Progenitor cell of endocrine pancreas (in vitro differentiated cells): Measurements from ENCODE around the gene ATRAID. TPM values are rescaled to one million over a fixed set of nuclear protein-coding genes. Genes with fewer than 3 reads are reported as not detected.

Source experiments
- DNase-seq: peaks from one replicate; pipeline ENCODE4 v3.0.0; 2021; ENCODE audit warnings: low spot score; ENCODE audit not compliant: unreplicated experiment
- H3K27ac Mint-ChIP-seq: 2 replicates; pipeline ENCODE4 v1.8.0; 2021; ENCODE audit warnings: mild to moderate bottlenecking, moderate library complexity, mixed read lengths
- H3K27me3 Mint-ChIP-seq: 2 replicates; pipeline ENCODE4 v1.8.0; 2021; ENCODE audit warnings: mixed read lengths
- H3K36me3 Mint-ChIP-seq: 2 replicates; pipeline ENCODE4 v1.8.0; 2022; ENCODE audit warnings: mixed read lengths; ENCODE audit not compliant: insufficient read depth
- H3K4me1 Mint-ChIP-seq: 2 replicates; pipeline ENCODE4 v1.8.0; 2021; ENCODE audit warnings: low read depth, mixed read lengths
- H3K4me3 Mint-ChIP-seq: 2 replicates; pipeline ENCODE4 v1.8.0; 2021; ENCODE audit warnings: low read depth, mild to moderate bottlenecking, moderate library complexity, mixed read lengths
- H3K9me3 Mint-ChIP-seq: 2 replicates; pipeline ENCODE4 v1.8.0; 2021; ENCODE audit warnings: low read depth, mixed read lengths
- total RNA-seq: library from RNA; stranded (reverse); gene quantifications from 2 replicates; pipeline ENCODE4 v1.2.1, GENCODE V29; 2021
- TF ChIP-seq, protein P1 (sequence below): fragments of 200-600 bp; sonication (generic); IDR thresholded peaks from one replicate; pipeline ENCODE4 v1.5.0; 2021; ENCODE audit warnings: antibody characterized with exemption, mild to moderate bottlenecking; ENCODE audit not compliant: unreplicated experiment

ATRAID gene
- total RNA-seq, 1 donor from 2014 or later, result 107 TPM

- Mint-ChIP-seq H3K4me3 (no peak overlapping the region), H3K27ac (no peak overlapping the region), H3K9me3 (no peaks in the 10 kb centered on the region), H3K4me1 (no peaks in the 10 kb centered on the region), H3K36me3 (no peaks in the 10 kb centered on the region), H3K27me3 (peaks cover 56% of the 10 kb centered on the region)
- TF ChIP-seq, protein P1, sequence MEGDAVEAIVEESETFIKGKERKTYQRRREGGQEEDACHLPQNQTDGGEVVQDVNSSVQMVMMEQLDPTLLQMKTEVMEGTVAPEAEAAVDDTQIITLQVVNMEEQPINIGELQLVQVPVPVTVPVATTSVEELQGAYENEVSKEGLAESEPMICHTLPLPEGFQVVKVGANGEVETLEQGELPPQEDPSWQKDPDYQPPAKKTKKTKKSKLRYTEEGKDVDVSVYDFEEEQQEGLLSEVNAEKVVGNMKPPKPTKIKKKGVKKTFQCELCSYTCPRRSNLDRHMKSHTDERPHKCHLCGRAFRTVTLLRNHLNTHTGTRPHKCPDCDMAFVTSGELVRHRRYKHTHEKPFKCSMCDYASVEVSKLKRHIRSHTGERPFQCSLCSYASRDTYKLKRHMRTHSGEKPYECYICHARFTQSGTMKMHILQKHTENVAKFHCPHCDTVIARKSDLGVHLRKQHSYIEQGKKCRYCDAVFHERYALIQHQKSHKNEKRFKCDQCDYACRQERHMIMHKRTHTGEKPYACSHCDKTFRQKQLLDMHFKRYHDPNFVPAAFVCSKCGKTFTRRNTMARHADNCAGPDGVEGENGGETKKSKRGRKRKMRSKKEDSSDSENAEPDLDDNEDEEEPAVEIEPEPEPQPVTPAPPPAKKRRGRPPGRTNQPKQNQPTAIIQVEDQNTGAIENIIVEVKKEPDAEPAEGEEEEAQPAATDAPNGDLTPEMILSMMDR, result no peak
- no peak for DNase-seq
Measured at GRCh38 chr2:27251766-27252165, 39.9 kb downstream of the ATRAID start.

DNA sequence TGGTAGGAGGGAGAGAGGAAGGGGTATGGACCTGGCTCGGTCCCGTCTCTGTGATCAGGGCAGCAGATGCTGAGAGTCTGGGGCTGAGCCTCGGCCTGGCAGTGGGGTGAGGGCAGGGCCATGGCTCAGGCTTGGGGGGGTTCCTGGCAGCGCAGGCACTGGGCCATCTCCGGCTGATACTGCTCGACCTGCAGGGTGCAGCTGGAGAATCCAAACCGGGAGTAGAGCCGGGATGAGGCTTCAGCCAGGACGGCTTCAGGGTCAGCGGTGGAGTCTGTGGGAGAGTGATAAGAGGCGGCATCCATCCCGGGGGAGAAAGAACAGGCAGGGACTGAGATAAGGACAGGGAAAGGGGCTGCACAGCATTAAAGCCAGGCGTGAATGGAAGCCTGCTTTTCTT is 43.3 kb downstream of the ATRAID start:
- no peaks in the 10 kb centered on the region for H3K4me1 Mint-ChIP-seq
- no peak for DNase-seq
- no peak overlapping the region for H3K27ac Mint-ChIP-seq
- H3K36me3 Mint-ChIP-seq, result no peaks in the 10 kb centered on the region
- no peaks in the 10 kb centered on the region for H3K9me3 Mint-ChIP-seq
- no peak overlapping the region for H3K4me3 Mint-ChIP-seq
- TF ChIP-seq, protein P1, result no peak
- peaks cover 67% of the 10 kb centered on the region for H3K27me3 Mint-ChIP-seq

DNA sequence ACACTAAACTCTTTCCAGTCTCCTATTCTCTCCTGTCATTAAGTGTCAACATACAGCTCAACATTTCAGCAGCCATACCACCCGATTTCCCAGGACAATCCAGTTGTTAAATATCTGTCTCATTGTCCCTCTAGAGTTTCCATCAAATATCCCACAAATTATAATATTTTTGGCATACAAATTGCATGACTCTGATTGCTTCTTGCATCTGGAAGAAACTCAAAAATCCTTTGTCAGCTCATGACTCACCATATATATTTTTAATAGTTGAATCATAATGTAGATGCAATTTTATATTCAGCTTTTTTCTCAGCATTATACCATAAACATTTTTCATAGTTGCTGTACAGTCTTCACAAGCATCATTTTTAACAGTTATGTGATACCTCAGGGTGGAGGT is 43.8 kb downstream of the ATRAID start:
- Mint-ChIP-seq H3K9me3 (no peaks in the 10 kb centered on the region), H3K36me3 (no peaks in the 10 kb centered on the region), H3K27ac (no peak overlapping the region), H3K27me3 (peaks cover 72% of the 10 kb centered on the region), H3K4me3 (no peak overlapping the region), H3K4me1 (no peaks in the 10 kb centered on the region)
- TF ChIP-seq, protein P1, result no peak
- no peak for DNase-seq

DNA sequence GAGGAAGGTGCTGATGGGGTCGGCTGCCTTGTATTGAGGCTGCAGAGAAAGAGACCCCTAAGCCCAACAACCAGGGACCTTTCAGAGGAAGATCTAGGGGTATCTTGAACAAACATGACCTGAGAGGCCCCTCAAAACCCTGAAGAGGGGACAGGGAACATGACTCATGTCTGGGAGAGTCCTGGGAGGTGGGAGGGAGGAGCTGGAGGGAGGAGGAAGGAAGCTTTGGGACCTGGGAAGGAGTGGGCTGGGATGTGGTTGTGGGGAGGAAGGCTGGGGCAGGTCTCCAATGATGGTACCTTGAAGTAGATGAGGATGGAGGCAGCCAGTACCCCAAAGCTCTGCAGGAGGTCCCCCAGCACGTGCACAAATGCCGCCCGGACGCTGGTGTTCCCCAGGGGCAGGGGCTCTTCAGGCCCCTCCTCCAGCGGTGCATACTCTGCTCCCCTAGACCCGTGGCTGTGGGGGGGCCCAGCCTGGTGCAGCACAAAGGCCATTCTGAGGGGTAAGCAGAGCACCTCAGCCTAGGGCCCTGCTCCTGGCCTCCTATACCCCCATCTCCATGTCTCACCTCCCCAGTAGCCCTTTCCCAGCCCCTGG is 45.1 kb downstream of the ATRAID start:
- no peak overlapping the region for H3K27ac Mint-ChIP-seq
- no peaks in the 10 kb centered on the region for H3K36me3 Mint-ChIP-seq
- no peak for DNase-seq
- no peaks in the 10 kb centered on the region for H3K9me3 Mint-ChIP-seq
- H3K4me1 Mint-ChIP-seq, result peaks cover 3% of the 10 kb centered on the region
- peaks cover 71% of the 10 kb centered on the region for H3K27me3 Mint-ChIP-seq
- TF ChIP-seq, protein P1, result no peak
- no peak overlapping the region for H3K4me3 Mint-ChIP-seq

GRCh38 chr2:27258051-27258450 is 46.2 kb downstream of the ATRAID start:
- DNase-seq, result no peak
- no peak overlapping the region for H3K27ac Mint-ChIP-seq
- no peaks in the 10 kb centered on the region for H3K36me3 Mint-ChIP-seq
- no peak overlapping the region for H3K4me3 Mint-ChIP-seq
- H3K9me3 Mint-ChIP-seq, result no peaks in the 10 kb centered on the region
- peaks cover 70% of the 10 kb centered on the region for H3K27me3 Mint-ChIP-seq
- TF ChIP-seq, protein P1, result no peak
- peaks cover 3% of the 10 kb centered on the region for H3K4me1 Mint-ChIP-seq
